ENCODE results near the gene AP2A2.

GRCh38 chr11:978781-979180 lies 53.1 kb downstream of the AP2A2 start:
- no peak for TF ChIP-seq CTCF (IDR thresholded peaks at IDR 0.05; ENCODE audit: insufficient read depth, low read depth, low read length)
- no peak for TF ChIP-seq EZH2 (IDR thresholded peaks at IDR 0.05; ENCODE audit: insufficient read depth, low read length)
